HL-60/S4 treated with phorbol 12-myristate 13-acetate at 8.2 ng/mL for 4 days and 3 days (cell line): ENCODE measurements around the gene FHIP2A.
"Not testable (repeated sequence)": the region's sequence is repeated elsewhere in the genome, so short reads cannot be mapped to it uniquely, and the experiment has no call there.

Experiments
- in situ Hi-C: fragments of 300-500 bp; cut with MboI; formaldehyde crosslinking; loops from 2 replicates; pipeline ENCODE4 v1.15.0; 2022; ENCODE audit warnings: low sequenced_read_pairs

Gene FHIP2A

GRCh38 chr10:114815791-114816190, 5.8 kb upstream of the FHIP2A start:
- in situ Hi-C loops: no loop called here

GRCh38 chr10:114816308-114816707, 5.3 kb upstream of the FHIP2A start:
- in situ Hi-C loops: no loop called here

- in situ Hi-C loops: no loop called here
Observed at GRCh38 chr10:114819322-114819721, 2.3 kb upstream of the FHIP2A start.

GRCh38 chr10:114821915-114822443, 399 bp downstream of the FHIP2A start:
- in situ Hi-C loops: no loop called here

GRCh38 chr10:114822444-114823076, 980 bp downstream of the FHIP2A start:
- in situ Hi-C loops: no loop called here

GRCh38 chr10:114823077-114823463, 1.5 kb downstream of the FHIP2A start:
- in situ Hi-C loops: no loop called here

GRCh38 chr10:114824391-114824790, 2.8 kb downstream of the FHIP2A start:
- in situ Hi-C loops: no loop called here

GRCh38 chr10:114825513-114826253, 4.1 kb downstream of the FHIP2A start:
- in situ Hi-C loops: no loop called here

GRCh38 chr10:114829160-114829909, 7.8 kb downstream of the FHIP2A start:
- in situ Hi-C loops: no loop called here

GRCh38 chr10:114831186-114831867, 9.7 kb downstream of the FHIP2A start:
- in situ Hi-C loops: no loop called here

GRCh38 chr10:114837690-114838089, 16.1 kb downstream of the FHIP2A start:
- in situ Hi-C loops: no loop called here

GRCh38 chr10:114839901-114840300, 18.3 kb downstream of the FHIP2A start:
- in situ Hi-C loops: no loop called here

GRCh38 chr10:114845978-114846693, 24.6 kb downstream of the FHIP2A start:
- in situ Hi-C loops: no loop called here

- in situ Hi-C loops: not testable (repeated sequence)
Observed at GRCh38 chr10:114847517-114847916, 25.9 kb downstream of the FHIP2A start.

- in situ Hi-C loops: no loop called here
Observed at GRCh38 chr10:114849674-114850073, 28.1 kb downstream of the FHIP2A start.

- in situ Hi-C loops: no loop called here
Observed at GRCh38 chr10:114850126-114850525, 28.5 kb downstream of the FHIP2A start.

- in situ Hi-C loops: no loop called here
Observed at GRCh38 chr10:114851336-114851735, 29.8 kb downstream of the FHIP2A start.

GRCh38 chr10:114852197-114852596, 30.6 kb downstream of the FHIP2A start:
- in situ Hi-C loops: no loop called here

- in situ Hi-C loops: no loop called here
Observed at GRCh38 chr10:114854906-114855305, 33.3 kb downstream of the FHIP2A start.

GRCh38 chr10:114855776-114856543, 34.4 kb downstream of the FHIP2A start:
- in situ Hi-C loops: no loop called here
